K562 (cell line): ENCODE results near the gene BCR. TPM values are rescaled to one million over a fixed set of nuclear protein-coding genes. Genes with fewer than 3 reads are reported as not detected.

Experiments
- ATAC-seq: fragments of 200-7000 bp; cut with Tn5 transposase; 3 replicates; pipeline ENCODE4 v1.9.1; 2020; ENCODE audit warnings: moderate library complexity
- BruUV-seq: library from RNA; stranded (reverse); fragments of 400-500 nt; replicated peaks from 2 replicates; lab custom pipeline; 2021; lab: Mats Ljungman, UMichigan
- CTCF ChIA-PET: fragments of 300-600 bp; formaldehyde crosslinking; extraction: SDS; loops from one replicate; lab custom pipeline; 2021; ENCODE audit warnings: low intra/inter-chr PET ratio; lab: Yijun Ruan, JAX
- POLR2A ChIA-PET: fragments of 300-600, 350-650 bp; sonication (Branson Sonifier 250); formaldehyde crosslinking; extraction: SDS; loops from one replicate; lab custom pipeline; 2021; ENCODE audit warnings: antibody characterized with exemption, inconsistent platforms; lab: Yijun Ruan, JAX
- DNase-seq, 4 experiments: peaks; one replicate each; pipeline versions ENCODE4 v3.0.0 to v3.0.0-alpha.2; 2011 to 2018; ENCODE audit warnings: low spot score in 3 of 4, mixed read lengths in 3 of 4; ENCODE audit errors: extremely low read depth in 1 of 4
- FAIRE-seq: peaks from 2 replicates; lab custom pipeline; 2011; peaks lifted over from hg19 to GRCh38; lab: Jason Lieb, UNC
- H2AFZ ChIP-seq: 2 replicates; pipeline ENCODE4 v1.6.0; 2011; ENCODE audit warnings: low read depth, low read length, control low read depth, inconsistent platforms
- H3K27ac ChIP-seq: fragments of 200-600 bp; 3 replicates; pipeline ENCODE4 v1.8.0; 2011; ENCODE audit warnings: low read depth, mild to moderate bottlenecking, control low read depth, inconsistent platforms, low read length, moderate library complexity, mixed read lengths; ENCODE audit errors: extremely low read depth
- H3K27me3 ChIP-seq, 2 experiments: fragments of 300-600 bp in 1 of 2; 2 replicates in 1 of 2; 3 replicates in 1 of 2; pipeline versions ENCODE4 v1.6.0 to v1.8.0; 2011; ENCODE audit warnings: inconsistent platforms in 2 of 2, low read length in 2 of 2, mild to moderate bottlenecking in 1 of 2, mixed read lengths in 1 of 2, moderate library complexity in 1 of 2; ENCODE audit not compliant: control insufficient read depth in 2 of 2, insufficient read depth in 2 of 2
- H3K36me3 ChIP-seq: fragments of 300-600 bp; 3 replicates; pipeline ENCODE4 v1.8.0; 2011; ENCODE audit warnings: mild to moderate bottlenecking, low read length, inconsistent platforms; ENCODE audit not compliant: control insufficient read depth, insufficient read depth
- H3K4me1 ChIP-seq, 2 experiments: fragments of 200-600 bp in 1 of 2; replicated peaks in 1 of 2; 2 replicates in 1 of 2; 3 replicates in 1 of 2; pipeline versions ENCODE4 v1.5.1 to v1.8.0; 2011; ENCODE audit warnings: inconsistent platforms in 2 of 2, low read length in 2 of 2, mild to moderate bottlenecking in 1 of 2, mixed read lengths in 1 of 2, moderate library complexity in 1 of 2; ENCODE audit not compliant: control insufficient read depth in 2 of 2, insufficient read depth in 2 of 2
- H3K4me2 ChIP-seq: 2 replicates; pipeline ENCODE4 v1.6.1; 2011; ENCODE audit warnings: low read length, control low read depth, inconsistent platforms, mixed read lengths; ENCODE audit not compliant: insufficient read depth
- H3K4me3 ChIP-seq: fragments of 200-600 bp; sonication (generic), shearing (Covaris generic); 2 replicates; pipeline ENCODE4 v1.5.1; 2016; ENCODE audit warnings: control low read depth, inconsistent platforms
- H3K79me2 ChIP-seq: fragments of 200-600 bp; 3 replicates; pipeline ENCODE4 v1.8.0; 2011; ENCODE audit warnings: low read length, inconsistent platforms; ENCODE audit not compliant: control insufficient read depth, insufficient read depth
- H3K9ac ChIP-seq, 2 experiments: 2 replicates each; pipeline versions ENCODE4 v1.6.0 to v1.6.1; 2011; ENCODE audit warnings: low read depth in 2 of 2, low read length in 2 of 2, control low read depth in 1 of 2, inconsistent platforms in 1 of 2, mild to moderate bottlenecking in 1 of 2, mixed read lengths in 1 of 2; ENCODE audit not compliant: insufficient read depth in 1 of 2
- H3K9me1 ChIP-seq: one replicate; pipeline ENCODE4 v1.6.0; 2011; ENCODE audit warnings: inconsistent platforms, mild to moderate bottlenecking, low read length, moderate library complexity; ENCODE audit not compliant: control insufficient read depth, insufficient read depth
- H3K9me3 ChIP-seq: replicated peaks from 2 replicates; pipeline ENCODE4 v1.5.1; 2011; ENCODE audit warnings: low read depth, low read length, inconsistent platforms; ENCODE audit not compliant: control insufficient read depth, insufficient read depth
- H4K20me1 ChIP-seq: replicated peaks from 2 replicates; pipeline ENCODE4 v1.6.1; 2011; ENCODE audit warnings: low read length, inconsistent platforms, mixed read lengths; ENCODE audit not compliant: control insufficient read depth, insufficient read depth
- CC2D1A ChIP-seq: fragments of 450-650 bp; IDR thresholded peaks from 2 replicates; pipeline ENCODE4 v1.6.1; 2017; ENCODE audit warnings: mild to moderate bottlenecking
- FOXK1 ChIP-seq: sonication (generic); formaldehyde crosslinking; IDR thresholded peaks from 2 replicates; pipeline ENCODE4 v1.8.0; 2022; ENCODE audit warnings: missing genetic modification reagents, mild to moderate bottlenecking, borderline replicate concordance
- FOXK2 ChIP-seq, 2 experiments: fragments of 450-650 bp; IDR thresholded peaks in 1 of 2; conservative IDR thresholded peaks in 1 of 2; 2 replicates each; pipeline ENCODE4 v1.6.1; 2016; ENCODE audit warnings: low read depth in 2 of 2, mild to moderate bottlenecking in 1 of 2
- GTF2E2 ChIP-seq: fragments of 200-800 bp; sonication (Bioruptor generic); IDR thresholded peaks from 2 replicates; pipeline ENCODE4 v1.6.1; 2016; ENCODE audit warnings: missing genetic modification characterization, missing compliant biosample characterization
- ILK ChIP-seq: fragments of 450-650 bp; IDR thresholded peaks from 2 replicates; pipeline ENCODE4 v1.6.1; 2016; ENCODE audit warnings: missing genetic modification characterization, low read depth, mild to moderate bottlenecking, missing compliant biosample characterization, moderate library complexity, borderline replicate concordance
- MLX ChIP-seq, 2 experiments: fragments of 450-650 bp in 1 of 2; sonication (generic) in 1 of 2; formaldehyde crosslinking; conservative IDR thresholded peaks; 2 replicates each; pipeline versions ENCODE4 v1.4.0 to v1.8.1; 2020 to 2022; ENCODE audit warnings: mild to moderate bottlenecking in 1 of 2, missing genetic modification reagents in 1 of 2
- POLR2AphosphoS5 ChIP-seq: IDR thresholded peaks from 2 replicates; pipeline ENCODE4 v1.6.1; 2011; ENCODE audit warnings: mild to moderate bottlenecking, low read depth, low read length, moderate library complexity; ENCODE audit not compliant: control insufficient read depth, insufficient read depth
- RFX7 ChIP-seq: fragments of 250-450 bp; sonication (Bioruptor Pico); IDR thresholded peaks from 2 replicates; pipeline ENCODE4 v1.5.1; 2021; ENCODE audit warnings: mild to moderate bottlenecking
- SIN3A ChIP-seq, 2 experiments: fragments of 150-350 bp in 1 of 2; IDR thresholded peaks; 2 replicates each; pipeline ENCODE4 v1.6.1; 2011 to 2016; ENCODE audit warnings: borderline replicate concordance in 2 of 2, low read depth in 2 of 2, low read length in 2 of 2, mild to moderate bottlenecking in 2 of 2, moderate library complexity in 2 of 2; ENCODE audit not compliant: control insufficient read depth in 1 of 2
- SMAD4 ChIP-seq: fragments of 250-450 bp; sonication (Bioruptor Pico); conservative IDR thresholded peaks from 2 replicates; pipeline ENCODE4 v1.8.0; 2021; ENCODE audit warnings: inconsistent platforms, mild to moderate bottlenecking, moderate library complexity
- SNIP1 ChIP-seq: fragments of 450-650 bp; IDR thresholded peaks from 2 replicates; pipeline ENCODE4 v1.7.1; 2017; ENCODE audit warnings: low read depth, mild to moderate bottlenecking
- SOX6 ChIP-seq: fragments of 450-650 bp; IDR thresholded peaks from 2 replicates; pipeline ENCODE4 v1.6.1; 2014; ENCODE audit warnings: mild to moderate bottlenecking
- STAT6 ChIP-seq: sonication (generic); formaldehyde crosslinking; IDR thresholded peaks from 2 replicates; pipeline ENCODE4 v1.8.1; 2023; ENCODE audit warnings: mild to moderate bottlenecking, missing genetic modification reagents
- TAF9B ChIP-seq: fragments of 450-650 bp; IDR thresholded peaks from 2 replicates; pipeline ENCODE4 v1.6.1; 2018; ENCODE audit warnings: mild to moderate bottlenecking; ENCODE audit not compliant: partially characterized antibody
- ZFP91 ChIP-seq: sonication (generic); formaldehyde crosslinking; IDR thresholded peaks from 2 replicates; pipeline ENCODE4 v1.8.0; 2022; ENCODE audit warnings: mild to moderate bottlenecking, missing genetic modification reagents
- WGBS: fragments of 100-300 bp; shearing (Covaris generic); methylation state at CpG from one replicate; pipeline ENCODE4 v1.1.6; 2016; ENCODE audit warnings: low coverage, mixed read lengths; ENCODE audit not compliant: insufficient coverage; ENCODE audit errors: missing lambda C conversion rate; 5-methylcytosine and 5-hydroxymethylcytosine counted together
- in situ Hi-C: fragments of 300-500 bp; cut with MboI; formaldehyde crosslinking; loops from 4 replicates; pipeline ENCODE4 v1.15.0; 2018; ENCODE audit warnings: inconsistent platforms, mixed read lengths
- intact Hi-C: fragments of 100-400 bp; cut with micrococcal nuclease; formaldehyde crosslinking; loops from 2 replicates; pipeline ENCODE4 v1.14.2; 2022
- polyA plus RNA-seq, 8 experiments: library from polyadenylated mRNA; depleted of rRNA in 4 of 8; stranded (reverse) in 5 of 8; unstranded in 3 of 8; fragments of >200 nt; fragmentation: Nextera tagmentation in 2 of 8; fragmentation: Illumina TruSeq in 1 of 8; extraction: Ambion mirVana in 2 of 8; extraction: Trizol in 1 of 8; gene quantifications; 2 replicates each; pipeline versions ENCODE4 v1.2.1 to v1.2.3, GENCODE V29; 2011 to 2014; ENCODE audit warnings: inconsistent platforms in 1 of 8, missing spikeins in 1 of 8
- total RNA-seq, 7 experiments: library from RNA; depleted of rRNA in 6 of 7; stranded (reverse); fragments of >200 nt in 6 of 7; fragmentation: Illumina TruSeq in 2 of 7; extraction: Trizol in 2 of 7; gene quantifications; 2 replicates each; pipeline versions ENCODE4 v1.2.1 to v1.2.3, GENCODE V29; 2011 to 2021; ENCODE audit warnings: low replicate concordance in 1 of 7

BCR gene
- total and polyA plus RNA-seq, 9 of the 15 experiments (the other 6 are each of a cell fraction or from before 2014, with no cell fraction given) = 0.41 to 150 (median 45.6) TPM

GRCh38 chr22:23273445-23274145, 93.3 kb downstream of the BCR start:
- intact Hi-C loops = no loop called here
- WGBS = 92% methylated on average over 10 of the region's 10 CpGs
- no peak for TF ChIP-seq ILK (tag)
- no peak for TF ChIP-seq FOXK2 (conservative IDR thresholded peaks at IDR 0.05 in 1 of 2, IDR thresholded peaks at IDR 0.05 in 1 of 2; ENCODE audit: low read depth in 2 of 2)
- TF ChIP-seq RFX7 (CRISPR knock-in tag) = no peak
- 0 out of 4 replicates have a peak, but pooled peaks of 1 of the 2 experiments have one; percentile 24 for TF ChIP-seq SIN3A (IDR thresholded peaks at IDR 0.05; ENCODE audit: borderline replicate concordance in 2 of 2, control insufficient read depth in 1 of 2, low read depth in 2 of 2, low read length in 2 of 2)
- no peak for TF ChIP-seq SOX6
- TF ChIP-seq SNIP1 = no peak
- TF ChIP-seq ZFP91 (CRISPR knock-in tag) = no peak
- no peak for TF ChIP-seq SMAD4
- TF ChIP-seq FOXK1 (CRISPR knock-in tag) = no peak
- TF ChIP-seq TAF9B = no peak
- TF ChIP-seq MLX (CRISPR knock-in tag; conservative IDR thresholded peaks at IDR 0.05) = peak in 1 of 2 experiments; percentile 94; a peak in 2 of 4 replicates
- TF ChIP-seq POLR2AphosphoS5 = peak; percentile 7; the same call in 1 of the 2 replicates
- 0 out of 2 replicates have a peak, but pooled peaks have one; percentile 14 for TF ChIP-seq STAT6
- no peak for TF ChIP-seq GTF2E2 (tag)
- no peak for TF ChIP-seq CC2D1A

More at GRCh38 chr22:23273445-23274145, 93.3 kb downstream of the BCR start:
- Histone ChIP-seq H3K36me3 (peaks cover 93% of the 10 kb centered on the region), H3K9ac (peak overlapping the region in 1 of 2 experiments; percentile 33; a peak in 2 of 4 replicates), H3K9me3 (no peaks in the 10 kb centered on the region), H3K4me2 (no peak overlapping the region), H3K79me2 (no peaks in the 10 kb centered on the region), H4K20me1 (peaks cover 77% of the 10 kb centered on the region), H3K27me3 (no peaks in the 10 kb centered on the region), H3K4me1 (peaks cover 4 to 27% of the 10 kb centered on the region in 2 experiments; a peak in 4 of 5 replicates), H3K9me1 (peaks cover 36% of the 10 kb centered on the region), H3K4me3 (no peak overlapping the region), H2AFZ (no peak overlapping the region), H3K27ac (no peak overlapping the region)
- ChIA-PET CTCF (interaction anchor here (1.5 to 3.4 kb wide), 2 partner anchors 94 to 96 kb away, joined by 3 to 25 read pairs; partner anchors contain the start of gene BCR), POLR2A (interaction anchor here (0.6 to 14.2 kb wide), 14 partner anchors 7 to 316 kb away, joined by 3 to 237 read pairs (median 4); partner anchors contain the start of gene BCR)
- ATAC-seq = no peak
- BruUV-seq = no TSS peak
- no peak for FAIRE-seq
- in situ Hi-C loops = no loop called here
- peak; percentile 28 to 58 (median 58) for DNase-seq
